ENCODE results near the gene ALMS1. TPM values are rescaled to one million over a fixed set of nuclear protein-coding genes. Genes with fewer than 3 reads are reported as not detected.
"Not testable (repeated sequence)": the region's sequence is repeated elsewhere in the genome, so short reads cannot be mapped to it uniquely, and the experiment has no call there.

Gene ALMS1
- total and polyA plus RNA-seq, 2 of the 8 experiments (the other 6 are each of a cell fraction or from before 2014, with no cell fraction given), result 21.8 to 45.6 TPM

- H3K56ac ChIP-seq (replicated peaks; ENCODE audit: insufficient read length, low read depth, low read length); H2AFZ ChIP-seq (ENCODE audit: low read length); H3K23ac ChIP-seq (ENCODE audit: insufficient read length); H2BK12ac ChIP-seq (ENCODE audit: low read depth, low read length); H3K79me1 ChIP-seq (ENCODE audit: low read depth, low read length); H3K27me3 ChIP-seq (replicated peaks in 1 of 4; ENCODE audit: control insufficient read depth in 3 of 4, extremely low read depth in 1 of 4, insufficient read depth in 3 of 4, low read length in 3 of 4); H4K91ac ChIP-seq (replicated peaks; ENCODE audit: insufficient read length, low read length); H3K14ac ChIP-seq (ENCODE audit: insufficient read length); H4K5ac ChIP-seq (ENCODE audit: insufficient read length, low read depth, low read length); H2BK20ac ChIP-seq (ENCODE audit: low read length); H3K4ac ChIP-seq (replicated peaks; ENCODE audit: insufficient read length, low read depth, low read length); H3K9ac ChIP-seq (replicated peaks in 1 of 4; ENCODE audit: extremely low read depth in 1 of 4, low read depth in 3 of 4, low read length in 3 of 4); H2BK15ac ChIP-seq (ENCODE audit: low read length); H3K4me3 ChIP-seq (ENCODE audit: extremely low read depth in 1 of 4, insufficient read depth in 2 of 4, low read depth in 3 of 4, low read length in 4 of 4); DNase-seq (ENCODE audit: low read depth in 1 of 2, low spot score in 2 of 2); H3K27ac ChIP-seq (ENCODE audit: low read depth, low read length); H3K79me2 ChIP-seq (ENCODE audit: control insufficient read depth in 1 of 2, insufficient read depth in 2 of 2, low read length in 2 of 2); H3K18ac ChIP-seq (ENCODE audit: extremely low read depth, low read length); H4K8ac ChIP-seq (ENCODE audit: extremely low read depth, insufficient read depth, low read length); H2BK120ac ChIP-seq (replicated peaks; ENCODE audit: low read depth, low read length); H4K20me1 ChIP-seq (replicated peaks in 1 of 2; ENCODE audit: control insufficient read depth in 1 of 2, insufficient read depth in 2 of 2, low read length in 2 of 2); H3K23me2 ChIP-seq (ENCODE audit: low read depth, low read length); H2AK5ac ChIP-seq (ENCODE audit: low read depth, low read length); FAIRE-seq; H2BK5ac ChIP-seq (ENCODE audit: low read depth, low read length); POLR2A ChIA-PET (ENCODE audit: partially characterized antibody); H3K4me1 ChIP-seq (replicated peaks in 1 of 4; ENCODE audit: control insufficient read depth in 3 of 4, insufficient read depth in 4 of 4, low read length in 3 of 4); H3K4me2 ChIP-seq (ENCODE audit: insufficient read depth in 1 of 2, low read depth in 2 of 2, low read length in 2 of 2): not testable (repeated sequence)
- 100% methylated on average over 1 of the region's 1 CpG; no CpG with 5 or more reads in 1 of the 2 experiments for WGBS, 2 experiments (ENCODE audit: extremely low coverage in 1 of 2, insufficient coverage in 1 of 2, insufficient read length in 1 of 2, insufficient replicate concordance in 2 of 2, low coverage in 1 of 2, low lambda C conversion rate in 2 of 2, missing lambda C conversion rate in 1 of 2)
- CTCF ChIA-PET (ENCODE audit: partially characterized antibody), result interaction anchor here (0.6 kb wide), 1 partner anchor 669 kb away, joined by 3 read pairs; no protein-coding TSS in a partner anchor
- Histone ChIP-seq H3K36me3 (ENCODE audit: control insufficient read depth in 2 of 4, insufficient read depth in 4 of 4, low read length in 3 of 4) (peaks cover 0 to 28% (median 17%) of the 10 kb centered on the region in 4 experiments; a peak in 7 of 8 replicates), H3K9me3 (ENCODE audit: insufficient read depth in 2 of 2, low read depth in 1 of 2, low read length in 1 of 2) (peaks cover 29% of the 10 kb centered on the region in 2 experiments)
Observed at GRCh38 chr2:73462388-73462787, 76.8 kb downstream of the ALMS1 start.
